ENCODE results near the gene TMEM163. TPM values are rescaled to one million over a fixed set of nuclear protein-coding genes. Genes with fewer than 3 reads are reported as not detected.
"Not testable (repeated sequence)": the region's sequence is repeated elsewhere in the genome, so short reads cannot be mapped to it uniquely, and the experiment has no call there.

TMEM163 gene
- total and polyA plus RNA-seq, 2 donors = 5.0 TPM

GRCh38 chr2:134575888-134576287 is 142.9 kb downstream of the TMEM163 start:
- Histone ChIP-seq H3K36me3 (ENCODE audit: control insufficient read depth in 2 of 2, insufficient read depth in 2 of 2, low read length in 1 of 2) (no peaks in the 10 kb centered on the region), H3K27ac (ENCODE audit: low read depth in 1 of 2, low read length in 1 of 2) (no peak overlapping the region), H3K9me3 (ENCODE audit: control insufficient read depth in 2 of 2, insufficient read depth in 1 of 2, low read length in 1 of 2) (no peaks in the 10 kb centered on the region), H3K4me3 (ENCODE audit: low read length in 2 of 2) (no peak overlapping the region), H3K4me1 (ENCODE audit: control insufficient read depth in 2 of 2, insufficient read depth in 2 of 2, low read length in 2 of 2) (no peaks in the 10 kb centered on the region), H3K27me3 (ENCODE audit: control insufficient read depth in 2 of 2, insufficient read depth in 1 of 2, low read length in 1 of 2) (no peaks in the 10 kb centered on the region)
- whole genome bisulfite sequencing = 99% methylated on average over 5 of the region's 5 CpGs
- no peak for DNase-seq (ENCODE audit: low read depth in 6 of 9, low spot score in 9 of 9)

- WGBS = 70% methylated on average over 10 of the region's 10 CpGs
- Histone ChIP-seq H3K4me3 (ENCODE audit: low read length in 2 of 2) (no peak overlapping the region), H3K27me3 (ENCODE audit: control insufficient read depth in 2 of 2, insufficient read depth in 1 of 2, low read length in 1 of 2) (no peaks in the 10 kb centered on the region), H3K9me3 (ENCODE audit: control insufficient read depth in 2 of 2, insufficient read depth in 1 of 2, low read length in 1 of 2) (no peaks in the 10 kb centered on the region), H3K4me1 (ENCODE audit: control insufficient read depth in 2 of 2, insufficient read depth in 2 of 2, low read length in 2 of 2) (no peaks in the 10 kb centered on the region), H3K27ac (ENCODE audit: low read depth in 1 of 2, low read length in 1 of 2) (no peak overlapping the region), H3K36me3 (ENCODE audit: control insufficient read depth in 2 of 2, insufficient read depth in 2 of 2, low read length in 1 of 2) (no peaks in the 10 kb centered on the region)
- peak in 1 of 9 donors; percentile 34 for DNase-seq (ENCODE audit: low read depth in 6 of 9, low spot score in 9 of 9)
Observed at GRCh38 chr2:134574611-134575330, 144.0 kb downstream of the TMEM163 start.

- 98% methylated on average over 1 of the region's 1 CpG for WGBS
Observed at GRCh38 chr2:134573724-134574123, 145.1 kb downstream of the TMEM163 start.

GRCh38 chr2:134573085-134573370 is 145.8 kb downstream of the TMEM163 start:
- no peaks in the 10 kb centered on the region for H3K27me3 ChIP-seq (ENCODE audit: control insufficient read depth in 2 of 2, insufficient read depth in 1 of 2, low read length in 1 of 2)
- no peak overlapping the region for H3K27ac ChIP-seq (ENCODE audit: low read depth in 1 of 2, low read length in 1 of 2)
- DNase-seq (ENCODE audit: low read depth in 6 of 9, low spot score in 9 of 9) = no peak
- H3K9me3 ChIP-seq (ENCODE audit: control insufficient read depth in 2 of 2, insufficient read depth in 1 of 2, low read length in 1 of 2) = no peaks in the 10 kb centered on the region
- no peak overlapping the region for H3K4me3 ChIP-seq (ENCODE audit: low read length in 2 of 2)
- H3K36me3 ChIP-seq (ENCODE audit: control insufficient read depth in 2 of 2, insufficient read depth in 2 of 2, low read length in 1 of 2) = no peaks in the 10 kb centered on the region
- H3K4me1 ChIP-seq (ENCODE audit: control insufficient read depth in 2 of 2, insufficient read depth in 2 of 2, low read length in 2 of 2) = no peaks in the 10 kb centered on the region

More at GRCh38 chr2:134573724-134574123, 145.1 kb downstream of the TMEM163 start:
- Histone ChIP-seq H3K4me1 (ENCODE audit: control insufficient read depth in 2 of 2, insufficient read depth in 2 of 2, low read length in 2 of 2) (no peaks in the 10 kb centered on the region), H3K4me3 (ENCODE audit: low read length in 2 of 2) (no peak overlapping the region), H3K27me3 (ENCODE audit: control insufficient read depth in 2 of 2, insufficient read depth in 1 of 2, low read length in 1 of 2) (no peaks in the 10 kb centered on the region), H3K36me3 (ENCODE audit: control insufficient read depth in 2 of 2, insufficient read depth in 2 of 2, low read length in 1 of 2) (no peaks in the 10 kb centered on the region), H3K9me3 (ENCODE audit: control insufficient read depth in 2 of 2, insufficient read depth in 1 of 2, low read length in 1 of 2) (no peaks in the 10 kb centered on the region), H3K27ac (ENCODE audit: low read depth in 1 of 2, low read length in 1 of 2) (no peak overlapping the region)
- no peak for DNase-seq (ENCODE audit: low read depth in 6 of 9, low spot score in 9 of 9)

- Histone ChIP-seq H3K36me3 (ENCODE audit: control insufficient read depth in 2 of 2, insufficient read depth in 2 of 2, low read length in 1 of 2) (no peaks in the 10 kb centered on the region), H3K27ac (ENCODE audit: low read depth in 1 of 2, low read length in 1 of 2) (no peak overlapping the region), H3K4me1 (ENCODE audit: control insufficient read depth in 2 of 2, insufficient read depth in 2 of 2, low read length in 2 of 2) (no peaks in the 10 kb centered on the region), H3K27me3 (ENCODE audit: control insufficient read depth in 2 of 2, insufficient read depth in 1 of 2, low read length in 1 of 2) (no peaks in the 10 kb centered on the region), H3K9me3 (ENCODE audit: control insufficient read depth in 2 of 2, insufficient read depth in 1 of 2, low read length in 1 of 2) (no peaks in the 10 kb centered on the region), H3K4me3 (ENCODE audit: low read length in 2 of 2) (no peak overlapping the region)
- DNase-seq (ENCODE audit: low read depth in 6 of 9, low spot score in 9 of 9) = no peak
- 87% methylated on average over 9 of the region's 9 CpGs for WGBS
Observed at GRCh38 chr2:134572314-134573084, 146.3 kb downstream of the TMEM163 start.

GRCh38 chr2:134570676-134571075 is 148.1 kb downstream of the TMEM163 start:
- DNase-seq (ENCODE audit: low read depth in 6 of 9, low spot score in 9 of 9) = no peak
- WGBS = 93% methylated on average over 3 of the region's 3 CpGs
- no peaks in the 10 kb centered on the region for H3K27me3 ChIP-seq (ENCODE audit: control insufficient read depth in 2 of 2, insufficient read depth in 1 of 2, low read length in 1 of 2)
- H3K4me3 ChIP-seq (ENCODE audit: low read length in 2 of 2) = no peak overlapping the region
- no peaks in the 10 kb centered on the region for H3K4me1 ChIP-seq (ENCODE audit: control insufficient read depth in 2 of 2, insufficient read depth in 2 of 2, low read length in 2 of 2)
- no peak overlapping the region for H3K27ac ChIP-seq (ENCODE audit: low read depth in 1 of 2, low read length in 1 of 2)
- H3K36me3 ChIP-seq (ENCODE audit: control insufficient read depth in 2 of 2, insufficient read depth in 2 of 2, low read length in 1 of 2) = no peaks in the 10 kb centered on the region
- H3K9me3 ChIP-seq (ENCODE audit: control insufficient read depth in 2 of 2, insufficient read depth in 1 of 2, low read length in 1 of 2) = no peaks in the 10 kb centered on the region

GRCh38 chr2:134568413-134568812 is 150.4 kb downstream of the TMEM163 start:
- Histone ChIP-seq H3K36me3 (ENCODE audit: control insufficient read depth in 2 of 2, insufficient read depth in 2 of 2, low read length in 1 of 2) (no peaks in the 10 kb centered on the region), H3K9me3 (ENCODE audit: control insufficient read depth in 2 of 2, insufficient read depth in 1 of 2, low read length in 1 of 2) (no peaks in the 10 kb centered on the region), H3K4me3 (ENCODE audit: low read length in 2 of 2) (no peak overlapping the region), H3K27me3 (ENCODE audit: control insufficient read depth in 2 of 2, insufficient read depth in 1 of 2, low read length in 1 of 2) (no peaks in the 10 kb centered on the region), H3K27ac (ENCODE audit: low read depth in 1 of 2, low read length in 1 of 2) (no peak overlapping the region), H3K4me1 (ENCODE audit: control insufficient read depth in 2 of 2, insufficient read depth in 2 of 2, low read length in 2 of 2) (no peaks in the 10 kb centered on the region)
- no peak for DNase-seq (ENCODE audit: low read depth in 6 of 9, low spot score in 9 of 9)
- WGBS = over 99% methylated on average over 2 of the region's 2 CpGs

- no peaks in the 10 kb centered on the region for H3K4me1 ChIP-seq (ENCODE audit: control insufficient read depth in 2 of 2, insufficient read depth in 2 of 2, low read length in 2 of 2)
Observed at GRCh38 chr2:134567666-134568065, 151.1 kb downstream of the TMEM163 start.

GRCh38 chr2:134564955-134565354 is 153.8 kb downstream of the TMEM163 start:
- H3K36me3 ChIP-seq (ENCODE audit: control insufficient read depth in 2 of 2, insufficient read depth in 2 of 2, low read length in 1 of 2); H3K4me1 ChIP-seq (ENCODE audit: control insufficient read depth in 2 of 2, insufficient read depth in 2 of 2, low read length in 2 of 2); H3K27ac ChIP-seq (ENCODE audit: low read depth in 1 of 2, low read length in 1 of 2); H3K4me3 ChIP-seq (ENCODE audit: low read length in 2 of 2); DNase-seq (ENCODE audit: low read depth in 6 of 9, low spot score in 9 of 9); H3K9me3 ChIP-seq (ENCODE audit: control insufficient read depth in 2 of 2, insufficient read depth in 1 of 2, low read length in 1 of 2); H3K27me3 ChIP-seq (ENCODE audit: control insufficient read depth in 2 of 2, insufficient read depth in 1 of 2, low read length in 1 of 2): not testable (repeated sequence)
- 96% methylated on average over 5 of the region's 5 CpGs for WGBS

More at GRCh38 chr2:134567666-134568065, 151.1 kb downstream of the TMEM163 start:
- WGBS = 100% methylated on average over 1 of the region's 1 CpG
- H3K9me3 ChIP-seq (ENCODE audit: control insufficient read depth in 2 of 2, insufficient read depth in 1 of 2, low read length in 1 of 2) = no peaks in the 10 kb centered on the region
- H3K27ac ChIP-seq (ENCODE audit: low read depth in 1 of 2, low read length in 1 of 2) = no peak overlapping the region
- peaks cover 0 to 2% of the 10 kb centered on the region in 2 donors for H3K27me3 ChIP-seq (ENCODE audit: control insufficient read depth in 2 of 2, insufficient read depth in 1 of 2, low read length in 1 of 2)
- DNase-seq (ENCODE audit: low read depth in 6 of 9, low spot score in 9 of 9) = no peak
- H3K36me3 ChIP-seq (ENCODE audit: control insufficient read depth in 2 of 2, insufficient read depth in 2 of 2, low read length in 1 of 2) = no peaks in the 10 kb centered on the region
- no peak overlapping the region for H3K4me3 ChIP-seq (ENCODE audit: low read length in 2 of 2)

All from thymus (tissue), 11 donors.